SK-N-SH treated with all-trans-retinoic acid at 6 μM for 48 hours (cell line): Measurements from ENCODE around the gene IGF2R.

Experiments
- ATAC-seq: fragments of 200-7000 bp; cut with Tn5 transposase; 3 replicates; pipeline ENCODE4 v1.9.1; 2020; ENCODE audit warnings: mild to moderate bottlenecking, moderate library complexity
- ARNTL ChIP-seq: fragments of 450-650 bp; formaldehyde crosslinking; IDR thresholded peaks from 2 replicates; pipeline ENCODE4 v1.5.0; 2020; ENCODE audit warnings: low read depth, mild to moderate bottlenecking, moderate library complexity, borderline replicate concordance
- CREB5 ChIP-seq: fragments of 250-450 bp; sonication (Bioruptor Pico); IDR thresholded peaks from 2 replicates; pipeline ENCODE4 v1.5.1; 2020; ENCODE audit warnings: low read depth, mild to moderate bottlenecking, moderate library complexity
- CSRNP3 ChIP-seq: fragments of 250-450 bp; sonication (Bioruptor Pico); IDR thresholded peaks from 2 replicates; pipeline ENCODE4 v1.5.1; 2021; ENCODE audit warnings: mild to moderate bottlenecking, moderate library complexity
- GLIS3 ChIP-seq: fragments of 250-450 bp; sonication (Bioruptor Pico); IDR thresholded peaks from 2 replicates; pipeline ENCODE4 v1.5.0; 2020; ENCODE audit warnings: mild to moderate bottlenecking, moderate library complexity
- OSR1 ChIP-seq: fragments of 250-450 bp; sonication (Bioruptor Pico); IDR thresholded peaks from 2 replicates; pipeline ENCODE4 v1.8.0; 2022; ENCODE audit warnings: moderate library complexity, mild to moderate bottlenecking, inconsistent platforms
- PATZ1 ChIP-seq: fragments of 250-450 bp; sonication (Bioruptor Pico); IDR thresholded peaks from 2 replicates; pipeline ENCODE4 v1.8.0; 2020; ENCODE audit warnings: mild to moderate bottlenecking, moderate library complexity, borderline replicate concordance
- POU6F1 ChIP-seq: fragments of 250-450 bp; sonication (Bioruptor Pico); IDR thresholded peaks from 2 replicates; pipeline ENCODE4 v1.8.0; 2021; ENCODE audit warnings: low read depth, mild to moderate bottlenecking, moderate library complexity, borderline replicate concordance
- PPARA ChIP-seq: fragments of 250-450 bp; sonication (Bioruptor Pico); IDR thresholded peaks from 2 replicates; pipeline ENCODE4 v1.5.0; 2020; ENCODE audit warnings: mild to moderate bottlenecking, borderline replicate concordance
- RARB ChIP-seq: fragments of 250-450 bp; sonication (Bioruptor Pico); IDR thresholded peaks from 2 replicates; pipeline ENCODE4 v1.8.0; 2021; ENCODE audit warnings: mild to moderate bottlenecking, moderate library complexity
- SNAI2 ChIP-seq: fragments of 250-450 bp; sonication (Bioruptor Pico); IDR thresholded peaks from 2 replicates; pipeline ENCODE4 v1.5.0; 2020; ENCODE audit warnings: mild to moderate bottlenecking, moderate library complexity
- TCF4 ChIP-seq: fragments of 250-450 bp; sonication (Bioruptor Pico); IDR thresholded peaks from 2 replicates; pipeline ENCODE4 v1.8.0; 2021; ENCODE audit warnings: mild to moderate bottlenecking, moderate library complexity, borderline replicate concordance
- TOX ChIP-seq: fragments of 250-450 bp; sonication (Bioruptor Pico); IDR thresholded peaks from 2 replicates; pipeline ENCODE4 v1.8.0; 2021; ENCODE audit warnings: mild to moderate bottlenecking, moderate library complexity, borderline replicate concordance
- TSHZ2 ChIP-seq: fragments of 250-450 bp; sonication (Bioruptor Pico); IDR thresholded peaks from 2 replicates; pipeline ENCODE4 v1.5.0; 2020; ENCODE audit warnings: mild to moderate bottlenecking, moderate library complexity
- ZC3H10 ChIP-seq: fragments of 250-450 bp; sonication (Bioruptor Pico); IDR thresholded peaks from 2 replicates; pipeline ENCODE4 v1.5.1; 2021; ENCODE audit warnings: mild to moderate bottlenecking, moderate library complexity
- ZFP3 ChIP-seq: fragments of 250-450 bp; sonication (Bioruptor Pico); IDR thresholded peaks from 2 replicates; pipeline ENCODE4 v1.5.0; 2020; ENCODE audit warnings: mild to moderate bottlenecking, moderate library complexity
- ZFP30 ChIP-seq: fragments of 450-650 bp; formaldehyde crosslinking; IDR thresholded peaks from 2 replicates; pipeline ENCODE4 v1.5.0; 2022; ENCODE audit warnings: mild to moderate bottlenecking, moderate library complexity
- ZNF70 ChIP-seq: fragments of 450-650 bp; formaldehyde crosslinking; IDR thresholded peaks from 2 replicates; pipeline ENCODE4 v1.5.0; 2020; ENCODE audit warnings: mild to moderate bottlenecking, moderate library complexity
- ZNF8 ChIP-seq: fragments of 450-650 bp; formaldehyde crosslinking; IDR thresholded peaks from 2 replicates; pipeline ENCODE4 v1.5.0; 2020; ENCODE audit warnings: mild to moderate bottlenecking, moderate library complexity

Gene IGF2R

GRCh38 chr6:159980474-159980873, 11.6 kb downstream of the IGF2R start:
- no peak for ATAC-seq
- TF ChIP-seq ARNTL (CRISPR knock-in tag) (no peak), ZFP3 (CRISPR knock-in tag) (no peak), CSRNP3 (no peak)

GRCh38 chr6:159981071-159981402, 12.2 kb downstream of the IGF2R start:
- TF ChIP-seq PPARA (CRISPR knock-in tag), result no peak
- TF ChIP-seq ZNF8 (CRISPR knock-in tag), result no peak
- no peak for TF ChIP-seq ZC3H10 (CRISPR knock-in tag)
- TF ChIP-seq TOX (CRISPR knock-in tag), result no peak
- TF ChIP-seq ZFP30, result no peak
- TF ChIP-seq SNAI2 (CRISPR knock-in tag), result no peak
- TF ChIP-seq TSHZ2, result no peak
- ATAC-seq, result no peak

- TF ChIP-seq GLIS3 (CRISPR knock-in tag) (no peak), TCF4 (no peak), RARB (CRISPR knock-in tag) (no peak), SNAI2 (CRISPR knock-in tag) (no peak), CREB5 (CRISPR knock-in tag) (no peak), ZNF70 (CRISPR knock-in tag) (no peak), PATZ1 (no peak), POU6F1 (CRISPR knock-in tag) (no peak), ARNTL (CRISPR knock-in tag) (no peak), OSR1 (CRISPR knock-in tag) (no peak)
- no peak for ATAC-seq
These were observed 12.7 kb downstream of the IGF2R start for GRCh38 chr6:159981403-159982245.

GRCh38 chr6:159982731-159983506, 14.0 kb downstream of the IGF2R start:
- no peak for ATAC-seq
- no peak for TF ChIP-seq ZFP30
- no peak for TF ChIP-seq TCF4
- TF ChIP-seq GLIS3 (CRISPR knock-in tag), result no peak
- no peak for TF ChIP-seq PPARA (CRISPR knock-in tag)
- no peak for TF ChIP-seq ARNTL (CRISPR knock-in tag)
- TF ChIP-seq ZNF70 (CRISPR knock-in tag), result no peak
- no peak for TF ChIP-seq ZFP3 (CRISPR knock-in tag)
